Measurements from ENCODE around the gene ETV1. TPM values are rescaled to one million over a fixed set of nuclear protein-coding genes. Genes with fewer than 3 reads are reported as not detected.

ETV1 gene
- total RNA-seq (1 to 10 TPM in 6 of 7 donors, under 1 TPM in 1; 0.60 to 3.4 (median 2.3) TPM), polyA plus RNA-seq (1 to 10 TPM; 1.2 to 6.3 TPM)
- long read RNA-seq, donor 1, result 0 reads
- long read RNA-seq, donor 2, result 0 reads
- long read RNA-seq, donor 3, result 0 reads

DNA sequence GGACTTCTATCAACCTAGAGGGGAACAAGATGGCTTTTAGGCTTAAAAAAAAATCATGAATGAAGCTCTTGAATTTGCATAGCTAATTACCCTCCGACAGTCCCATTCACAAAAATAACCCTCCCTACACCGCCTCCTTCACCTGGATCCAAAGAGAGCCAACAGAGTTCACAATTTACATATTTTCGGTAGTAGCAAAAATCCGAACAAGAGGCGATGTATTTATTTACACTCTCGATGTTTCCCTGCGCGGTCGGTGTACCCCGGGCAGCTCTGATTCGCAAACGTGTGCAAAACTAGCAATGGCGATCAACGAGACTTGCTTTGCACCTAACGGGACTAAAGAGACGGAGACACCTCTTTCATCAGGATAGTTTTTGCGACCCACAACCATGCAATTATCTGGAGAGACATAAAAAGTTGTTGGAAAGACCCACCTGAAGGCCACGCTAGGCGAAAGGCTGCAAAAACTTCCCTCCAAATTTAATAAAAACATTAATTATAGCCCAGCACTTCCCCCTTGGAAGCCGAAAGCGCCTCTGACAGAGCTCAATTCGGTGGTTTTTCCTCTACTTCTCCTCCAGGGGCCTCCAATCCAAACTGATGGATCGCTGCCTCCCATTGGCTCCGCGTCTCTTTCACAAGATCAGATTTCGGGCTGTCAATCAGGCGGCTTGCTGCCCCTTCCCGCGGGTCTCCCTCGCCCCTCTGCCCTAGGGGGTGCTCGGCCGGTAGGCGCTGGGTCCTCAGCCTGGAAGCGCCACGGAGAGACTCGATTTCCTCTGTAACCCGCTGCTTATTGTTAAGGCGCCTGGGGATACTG lies at the start of gene ETV1:
ETV1 (minus strand) TSS at position 541 of the 823 bp plus-strand sequence. CDS start 614 bp downstream, outside the sequence.
- TF ChIP-seq POLR2A (IDR thresholded peaks at IDR 0.05) (no peak), EP300 (IDR thresholded peaks at IDR 0.05) (no peak)
- TF ChIP-seq, protein P1, sequence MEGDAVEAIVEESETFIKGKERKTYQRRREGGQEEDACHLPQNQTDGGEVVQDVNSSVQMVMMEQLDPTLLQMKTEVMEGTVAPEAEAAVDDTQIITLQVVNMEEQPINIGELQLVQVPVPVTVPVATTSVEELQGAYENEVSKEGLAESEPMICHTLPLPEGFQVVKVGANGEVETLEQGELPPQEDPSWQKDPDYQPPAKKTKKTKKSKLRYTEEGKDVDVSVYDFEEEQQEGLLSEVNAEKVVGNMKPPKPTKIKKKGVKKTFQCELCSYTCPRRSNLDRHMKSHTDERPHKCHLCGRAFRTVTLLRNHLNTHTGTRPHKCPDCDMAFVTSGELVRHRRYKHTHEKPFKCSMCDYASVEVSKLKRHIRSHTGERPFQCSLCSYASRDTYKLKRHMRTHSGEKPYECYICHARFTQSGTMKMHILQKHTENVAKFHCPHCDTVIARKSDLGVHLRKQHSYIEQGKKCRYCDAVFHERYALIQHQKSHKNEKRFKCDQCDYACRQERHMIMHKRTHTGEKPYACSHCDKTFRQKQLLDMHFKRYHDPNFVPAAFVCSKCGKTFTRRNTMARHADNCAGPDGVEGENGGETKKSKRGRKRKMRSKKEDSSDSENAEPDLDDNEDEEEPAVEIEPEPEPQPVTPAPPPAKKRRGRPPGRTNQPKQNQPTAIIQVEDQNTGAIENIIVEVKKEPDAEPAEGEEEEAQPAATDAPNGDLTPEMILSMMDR (IDR thresholded peaks at IDR 0.05), result no peak
- Histone ChIP-seq H3K9me3 (no peaks in the 10 kb centered on the region), H3K36me3 (no peaks in the 10 kb centered on the region), H3K27me3 (no peaks in the 10 kb centered on the region), H3K4me1 (ENCODE audit: insufficient read depth) (no peaks in the 10 kb centered on the region), H3K4me3 (peak within 1 kb of the TSS; percentile 67), H3K27ac (peak within 1 kb of the TSS; percentile 4 to 49)
- 0% methylated on average over 38 of the region's 38 CpGs for WGBS, 3 donors
- DNase-seq, result peak in 4 of 5 donors; percentile 17 to 47 (median 34)
- intact Hi-C loops (cut with DNase I), result no loop called here

DNA sequence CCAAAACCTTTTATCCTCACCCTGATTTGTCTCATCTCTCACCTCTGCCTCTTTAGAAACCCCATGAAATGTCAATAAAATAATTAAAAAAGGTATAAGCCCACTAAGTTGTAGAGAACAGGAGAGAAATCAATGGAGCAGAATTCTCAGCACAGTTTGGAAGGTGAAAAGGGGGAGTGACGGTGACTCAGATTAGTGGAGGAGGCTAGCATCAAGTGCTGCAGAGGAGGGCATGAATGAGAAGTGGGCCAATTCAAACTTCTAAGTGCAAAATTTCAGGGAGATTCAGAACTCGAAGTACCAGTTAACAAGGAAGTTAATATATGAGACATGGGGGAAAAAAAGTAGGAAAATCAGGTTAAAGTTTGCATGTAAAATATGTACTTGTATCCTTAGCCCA lies 34.9 kb upstream of the ETV1 start:
- Histone ChIP-seq H3K36me3 (no peaks in the 10 kb centered on the region), H3K9me3 (no peaks in the 10 kb centered on the region), H3K4me1 (ENCODE audit: insufficient read depth) (no peaks in the 10 kb centered on the region), H3K27me3 (no peaks in the 10 kb centered on the region), H3K27ac (no peak overlapping the region), H3K4me3 (no peak overlapping the region)
- 81 to 85% (median 84%) methylated on average over 2 of the region's 2 CpGs for WGBS, 3 donors
- no peak for TF ChIP-seq EP300 (IDR thresholded peaks at IDR 0.05)
- no peak for TF ChIP-seq POLR2A (IDR thresholded peaks at IDR 0.05)
- TF ChIP-seq, protein P1 (IDR thresholded peaks at IDR 0.05), result no peak
- intact Hi-C loops (cut with DNase I), result no loop called here
- DNase-seq, result no peak

DNA sequence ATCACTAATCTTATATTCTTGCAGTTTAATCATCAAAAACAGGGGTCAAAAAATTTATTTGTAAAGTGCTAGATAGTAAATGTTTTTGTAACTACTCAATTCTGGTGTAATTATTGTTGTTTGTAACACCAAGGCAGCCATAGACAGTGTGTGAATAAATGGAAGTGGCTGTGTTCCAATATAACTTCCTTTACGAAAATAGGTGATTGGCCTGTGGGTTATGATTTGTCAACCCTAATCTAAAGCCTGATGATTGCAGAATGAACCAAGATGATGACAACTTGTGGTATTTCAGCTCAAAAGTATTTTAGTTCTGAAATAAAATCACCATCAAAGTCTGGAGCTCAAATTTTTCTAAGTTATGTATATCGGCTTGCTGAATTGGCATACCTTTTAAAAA lies 34.4 kb upstream of the ETV1 start:
- Histone ChIP-seq H3K36me3 (no peaks in the 10 kb centered on the region), H3K4me1 (ENCODE audit: insufficient read depth) (no peaks in the 10 kb centered on the region), H3K4me3 (no peak overlapping the region), H3K9me3 (no peaks in the 10 kb centered on the region), H3K27ac (no peak overlapping the region), H3K27me3 (no peaks in the 10 kb centered on the region)
- DNase-seq, result no peak
- intact Hi-C loops (cut with DNase I), result no loop called here
- TF ChIP-seq POLR2A (IDR thresholded peaks at IDR 0.05) (no peak), EP300 (IDR thresholded peaks at IDR 0.05) (no peak)
- TF ChIP-seq, protein P1 (IDR thresholded peaks at IDR 0.05), result no peak
- WGBS, 3 donors, result 63 to 84% (median 77%) methylated on average over 2 of the region's 2 CpGs

DNA sequence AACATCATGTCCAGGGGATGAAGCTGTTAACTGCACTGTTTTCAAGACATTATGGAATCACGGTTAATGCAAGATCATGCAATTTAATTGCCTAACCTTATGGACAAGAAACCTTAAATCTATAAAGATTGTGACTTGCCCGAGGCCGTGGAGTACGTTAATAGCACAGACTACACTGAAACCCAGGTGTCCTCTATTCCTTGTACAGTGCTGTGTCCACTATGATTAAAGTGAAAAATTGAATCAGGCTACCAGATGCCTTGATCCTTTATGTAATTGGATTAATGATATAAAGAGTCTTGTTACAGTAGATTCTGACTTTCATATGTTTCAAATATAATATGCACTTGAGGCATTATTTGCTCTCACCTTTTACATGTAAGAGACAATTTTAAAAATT lies 33.9 kb upstream of the ETV1 start:
- no peak overlapping the region for H3K4me3 ChIP-seq
- no peak for DNase-seq
- no peaks in the 10 kb centered on the region for H3K36me3 ChIP-seq
- no peaks in the 10 kb centered on the region for H3K27me3 ChIP-seq
- no peak overlapping the region for H3K27ac ChIP-seq
- H3K9me3 ChIP-seq, result no peaks in the 10 kb centered on the region
- TF ChIP-seq POLR2A (IDR thresholded peaks at IDR 0.05) (no peak), EP300 (IDR thresholded peaks at IDR 0.05) (no peak)
- TF ChIP-seq, protein P1 (IDR thresholded peaks at IDR 0.05), result no peak
- H3K4me1 ChIP-seq (ENCODE audit: insufficient read depth), result no peaks in the 10 kb centered on the region
- 67 to 76% (median 71%) methylated on average over 4 of the region's 4 CpGs for WGBS, 3 donors
- intact Hi-C loops (cut with DNase I), result no loop called here
